ENCODE data around the gene ACAD9. TPM values are rescaled to one million over a fixed set of nuclear protein-coding genes. Genes with fewer than 3 reads are reported as not detected.

Gene ACAD9
- total and polyA plus RNA-seq, 9 of the 15 experiments (the other 6 are each of a cell fraction or from before 2014, with no cell fraction given): 10.2 to 32.6 (median 22.8) TPM

DNA sequence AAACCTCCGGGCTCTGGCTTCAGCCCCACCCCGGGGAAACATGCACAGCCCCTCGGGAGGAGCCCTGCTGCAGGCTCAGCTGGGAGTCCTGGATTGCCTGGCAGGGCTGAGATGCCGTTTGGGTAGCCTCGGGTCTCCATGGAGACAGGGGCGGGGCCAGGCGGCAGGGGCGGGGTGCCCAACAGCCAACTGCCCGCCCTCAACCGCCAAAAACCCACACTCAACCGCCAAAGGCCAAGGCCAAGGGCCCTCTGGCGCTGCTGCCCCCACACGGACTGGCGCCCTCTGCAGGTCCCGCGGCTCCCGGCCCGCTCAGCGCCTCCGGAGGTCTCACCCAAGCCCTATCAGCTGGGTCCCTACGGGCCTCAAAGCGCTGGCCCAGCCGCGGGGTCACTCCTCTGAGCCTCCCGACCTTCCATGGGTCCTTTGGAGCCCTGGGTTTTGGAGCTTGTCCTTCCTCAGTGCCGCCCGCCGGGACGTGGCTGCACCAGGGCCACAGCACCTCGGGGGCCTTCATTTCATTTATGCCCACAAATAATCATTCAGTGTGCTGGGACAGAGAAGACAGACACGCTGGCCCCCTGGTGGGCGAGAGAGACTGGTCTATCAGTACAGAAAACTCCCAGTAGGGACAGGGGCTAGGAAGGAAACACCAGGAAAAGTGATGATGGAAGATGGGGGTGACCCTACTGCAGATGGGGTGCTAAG is 33.5 kb upstream of the ACAD9 start (continued):
- TF ChIP-seq PHF21A (IDR thresholded peaks at IDR 0.05; ENCODE audit: borderline replicate concordance, low read depth) (peak; percentile 53; the same call in 1 of the 2 replicates), KAT8 (IDR thresholded peaks at IDR 0.05; ENCODE audit: low read depth) (no peak), LCOR (CRISPR knock-in tag; IDR thresholded peaks at IDR 0.05) (peak; percentile 72; the same call in 1 of the 2 replicates), CCNT2 (IDR thresholded peaks at IDR 0.05; ENCODE audit: borderline replicate concordance, extremely low read depth, insufficient read length, low read depth, low read length) (peak; percentile 16), TCF7L2 (IDR thresholded peaks at IDR 0.05; ENCODE audit: low read depth, low read length) (no peak), SRF (CRISPR knock-in tag; IDR thresholded peaks at IDR 0.05) (no peak), ZBTB1 (CRISPR knock-in tag; IDR thresholded peaks at IDR 0.05; ENCODE audit: borderline replicate concordance, low read depth) (peak; percentile 96), HMGN3 (IDR thresholded peaks at IDR 0.05; ENCODE audit: borderline replicate concordance, extremely low read depth, insufficient read length, low read depth, low read length) (peak; percentile 58), FOSL1 (tag; conservative IDR thresholded peaks at IDR 0.05) (no peak), GATAD2A (IDR thresholded peaks at IDR 0.05) (no peak)
- TF ChIP-seq, protein P1, sequence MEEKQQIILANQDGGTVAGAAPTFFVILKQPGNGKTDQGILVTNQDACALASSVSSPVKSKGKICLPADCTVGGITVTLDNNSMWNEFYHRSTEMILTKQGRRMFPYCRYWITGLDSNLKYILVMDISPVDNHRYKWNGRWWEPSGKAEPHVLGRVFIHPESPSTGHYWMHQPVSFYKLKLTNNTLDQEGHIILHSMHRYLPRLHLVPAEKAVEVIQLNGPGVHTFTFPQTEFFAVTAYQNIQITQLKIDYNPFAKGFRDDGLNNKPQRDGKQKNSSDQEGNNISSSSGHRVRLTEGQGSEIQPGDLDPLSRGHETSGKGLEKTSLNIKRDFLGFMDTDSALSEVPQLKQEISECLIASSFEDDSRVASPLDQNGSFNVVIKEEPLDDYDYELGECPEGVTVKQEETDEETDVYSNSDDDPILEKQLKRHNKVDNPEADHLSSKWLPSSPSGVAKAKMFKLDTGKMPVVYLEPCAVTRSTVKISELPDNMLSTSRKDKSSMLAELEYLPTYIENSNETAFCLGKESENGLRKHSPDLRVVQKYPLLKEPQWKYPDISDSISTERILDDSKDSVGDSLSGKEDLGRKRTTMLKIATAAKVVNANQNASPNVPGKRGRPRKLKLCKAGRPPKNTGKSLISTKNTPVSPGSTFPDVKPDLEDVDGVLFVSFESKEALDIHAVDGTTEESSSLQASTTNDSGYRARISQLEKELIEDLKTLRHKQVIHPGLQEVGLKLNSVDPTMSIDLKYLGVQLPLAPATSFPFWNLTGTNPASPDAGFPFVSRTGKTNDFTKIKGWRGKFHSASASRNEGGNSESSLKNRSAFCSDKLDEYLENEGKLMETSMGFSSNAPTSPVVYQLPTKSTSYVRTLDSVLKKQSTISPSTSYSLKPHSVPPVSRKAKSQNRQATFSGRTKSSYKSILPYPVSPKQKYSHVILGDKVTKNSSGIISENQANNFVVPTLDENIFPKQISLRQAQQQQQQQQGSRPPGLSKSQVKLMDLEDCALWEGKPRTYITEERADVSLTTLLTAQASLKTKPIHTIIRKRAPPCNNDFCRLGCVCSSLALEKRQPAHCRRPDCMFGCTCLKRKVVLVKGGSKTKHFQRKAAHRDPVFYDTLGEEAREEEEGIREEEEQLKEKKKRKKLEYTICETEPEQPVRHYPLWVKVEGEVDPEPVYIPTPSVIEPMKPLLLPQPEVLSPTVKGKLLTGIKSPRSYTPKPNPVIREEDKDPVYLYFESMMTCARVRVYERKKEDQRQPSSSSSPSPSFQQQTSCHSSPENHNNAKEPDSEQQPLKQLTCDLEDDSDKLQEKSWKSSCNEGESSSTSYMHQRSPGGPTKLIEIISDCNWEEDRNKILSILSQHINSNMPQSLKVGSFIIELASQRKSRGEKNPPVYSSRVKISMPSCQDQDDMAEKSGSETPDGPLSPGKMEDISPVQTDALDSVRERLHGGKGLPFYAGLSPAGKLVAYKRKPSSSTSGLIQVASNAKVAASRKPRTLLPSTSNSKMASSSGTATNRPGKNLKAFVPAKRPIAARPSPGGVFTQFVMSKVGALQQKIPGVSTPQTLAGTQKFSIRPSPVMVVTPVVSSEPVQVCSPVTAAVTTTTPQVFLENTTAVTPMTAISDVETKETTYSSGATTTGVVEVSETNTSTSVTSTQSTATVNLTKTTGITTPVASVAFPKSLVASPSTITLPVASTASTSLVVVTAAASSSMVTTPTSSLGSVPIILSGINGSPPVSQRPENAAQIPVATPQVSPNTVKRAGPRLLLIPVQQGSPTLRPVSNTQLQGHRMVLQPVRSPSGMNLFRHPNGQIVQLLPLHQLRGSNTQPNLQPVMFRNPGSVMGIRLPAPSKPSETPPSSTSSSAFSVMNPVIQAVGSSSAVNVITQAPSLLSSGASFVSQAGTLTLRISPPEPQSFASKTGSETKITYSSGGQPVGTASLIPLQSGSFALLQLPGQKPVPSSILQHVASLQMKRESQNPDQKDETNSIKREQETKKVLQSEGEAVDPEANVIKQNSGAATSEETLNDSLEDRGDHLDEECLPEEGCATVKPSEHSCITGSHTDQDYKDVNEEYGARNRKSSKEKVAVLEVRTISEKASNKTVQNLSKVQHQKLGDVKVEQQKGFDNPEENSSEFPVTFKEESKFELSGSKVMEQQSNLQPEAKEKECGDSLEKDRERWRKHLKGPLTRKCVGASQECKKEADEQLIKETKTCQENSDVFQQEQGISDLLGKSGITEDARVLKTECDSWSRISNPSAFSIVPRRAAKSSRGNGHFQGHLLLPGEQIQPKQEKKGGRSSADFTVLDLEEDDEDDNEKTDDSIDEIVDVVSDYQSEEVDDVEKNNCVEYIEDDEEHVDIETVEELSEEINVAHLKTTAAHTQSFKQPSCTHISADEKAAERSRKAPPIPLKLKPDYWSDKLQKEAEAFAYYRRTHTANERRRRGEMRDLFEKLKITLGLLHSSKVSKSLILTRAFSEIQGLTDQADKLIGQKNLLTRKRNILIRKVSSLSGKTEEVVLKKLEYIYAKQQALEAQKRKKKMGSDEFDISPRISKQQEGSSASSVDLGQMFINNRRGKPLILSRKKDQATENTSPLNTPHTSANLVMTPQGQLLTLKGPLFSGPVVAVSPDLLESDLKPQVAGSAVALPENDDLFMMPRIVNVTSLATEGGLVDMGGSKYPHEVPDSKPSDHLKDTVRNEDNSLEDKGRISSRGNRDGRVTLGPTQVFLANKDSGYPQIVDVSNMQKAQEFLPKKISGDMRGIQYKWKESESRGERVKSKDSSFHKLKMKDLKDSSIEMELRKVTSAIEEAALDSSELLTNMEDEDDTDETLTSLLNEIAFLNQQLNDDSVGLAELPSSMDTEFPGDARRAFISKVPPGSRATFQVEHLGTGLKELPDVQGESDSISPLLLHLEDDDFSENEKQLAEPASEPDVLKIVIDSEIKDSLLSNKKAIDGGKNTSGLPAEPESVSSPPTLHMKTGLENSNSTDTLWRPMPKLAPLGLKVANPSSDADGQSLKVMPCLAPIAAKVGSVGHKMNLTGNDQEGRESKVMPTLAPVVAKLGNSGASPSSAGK (IDR thresholded peaks at IDR 0.05): peak; percentile 32; the same call in 1 of the 2 replicates
- TF ChIP-seq, protein P2, sequence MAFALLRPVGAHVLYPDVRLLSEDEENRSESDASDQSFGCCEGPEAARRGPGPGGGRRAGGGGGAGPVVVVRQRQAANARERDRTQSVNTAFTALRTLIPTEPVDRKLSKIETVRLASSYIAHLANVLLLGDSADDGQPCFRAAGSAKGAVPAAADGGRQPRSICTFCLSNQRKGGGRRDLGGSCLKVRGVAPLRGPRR (CRISPR knock-in tag; IDR thresholded peaks at IDR 0.05): no peak
- TF ChIP-seq, protein P3, sequence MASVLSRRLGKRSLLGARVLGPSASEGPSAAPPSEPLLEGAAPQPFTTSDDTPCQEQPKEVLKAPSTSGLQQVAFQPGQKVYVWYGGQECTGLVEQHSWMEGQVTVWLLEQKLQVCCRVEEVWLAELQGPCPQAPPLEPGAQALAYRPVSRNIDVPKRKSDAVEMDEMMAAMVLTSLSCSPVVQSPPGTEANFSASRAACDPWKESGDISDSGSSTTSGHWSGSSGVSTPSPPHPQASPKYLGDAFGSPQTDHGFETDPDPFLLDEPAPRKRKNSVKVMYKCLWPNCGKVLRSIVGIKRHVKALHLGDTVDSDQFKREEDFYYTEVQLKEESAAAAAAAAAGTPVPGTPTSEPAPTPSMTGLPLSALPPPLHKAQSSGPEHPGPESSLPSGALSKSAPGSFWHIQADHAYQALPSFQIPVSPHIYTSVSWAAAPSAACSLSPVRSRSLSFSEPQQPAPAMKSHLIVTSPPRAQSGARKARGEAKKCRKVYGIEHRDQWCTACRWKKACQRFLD (CRISPR knock-in tag; IDR thresholded peaks at IDR 0.05): no peak
